ENCODE results near the gene RNF187.

The RNF187 gene

DNA sequence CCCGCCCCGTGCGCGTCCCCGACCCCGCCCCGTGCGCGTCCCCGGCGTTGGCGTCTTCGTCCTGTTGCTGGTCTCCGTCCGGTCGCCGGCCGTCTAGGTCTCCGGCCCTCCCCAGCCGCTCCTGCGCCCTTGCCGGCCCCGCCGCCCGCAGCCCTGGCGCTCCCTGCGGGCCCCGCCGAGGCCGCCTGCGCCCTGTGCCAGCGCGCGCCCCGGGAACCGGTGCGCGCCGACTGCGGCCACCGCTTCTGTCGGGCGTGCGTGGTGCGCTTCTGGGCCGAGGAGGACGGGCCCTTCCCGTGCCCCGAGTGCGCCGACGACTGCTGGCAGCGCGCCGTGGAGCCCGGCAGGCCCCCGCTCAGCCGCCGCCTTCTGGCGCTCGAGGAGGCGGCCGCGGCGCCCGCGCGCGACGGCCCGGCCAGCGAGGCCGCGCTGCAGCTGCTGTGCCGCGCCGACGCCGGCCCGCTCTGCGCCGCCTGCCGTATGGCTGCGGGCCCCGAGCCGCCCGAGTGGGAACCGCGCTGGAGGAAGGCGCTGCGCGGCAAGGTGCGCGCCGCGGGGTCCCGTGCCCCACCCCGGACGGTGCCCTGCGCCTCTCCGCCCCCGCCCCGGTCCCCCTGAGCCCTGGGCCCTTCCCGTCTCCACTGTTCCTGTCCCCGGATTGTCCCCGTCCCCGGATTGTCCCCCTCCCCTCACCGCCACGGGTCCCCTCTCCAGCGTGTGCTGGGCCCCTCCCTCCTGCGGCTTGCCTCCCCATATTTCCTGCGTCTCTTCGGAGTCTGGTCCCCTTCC is at the start of gene RNF187:
TSS of gene RNF187 (plus strand) at position 47 of the 789 bp plus-strand sequence.
- peak; percentile 86 for DNase-seq

- DNase-seq, result no peak
Observed at GRCh38 chr1:228437424-228437962, 49.7 kb upstream of the RNF187 start.

DNA sequence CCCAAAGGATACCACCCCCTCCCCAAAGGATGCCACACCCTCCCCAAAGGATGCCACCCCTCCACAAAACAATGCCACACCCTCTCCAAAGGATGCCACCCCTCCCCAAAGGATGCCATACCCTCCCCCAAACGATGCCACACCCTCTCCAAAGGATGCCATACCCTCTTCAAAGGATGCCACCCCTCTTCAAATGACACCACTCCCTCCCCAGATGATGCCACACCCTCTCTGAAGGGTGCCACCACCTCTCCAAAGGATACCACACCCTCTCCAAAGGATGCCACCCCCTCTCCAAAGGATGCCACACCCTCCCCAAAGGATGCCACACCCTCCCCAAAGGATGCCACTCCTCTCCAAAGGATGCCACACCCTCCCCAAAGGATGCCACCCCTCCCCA is 48.9 kb upstream of the RNF187 start:
- DNase-seq, result no peak

GRCh38 chr1:228440761-228441500 is 46.3 kb upstream of the RNF187 start:
- no peak for DNase-seq

- DNase-seq, result no peak
Observed at GRCh38 chr1:228443395-228443794, 43.8 kb upstream of the RNF187 start.

GRCh38 chr1:228445490-228445842 is 41.7 kb upstream of the RNF187 start:
- DNase-seq, result no peak

GRCh38 chr1:228445843-228446650 is 41.1 kb upstream of the RNF187 start:
- peak; percentile 34 for DNase-seq

GRCh38 chr1:228446852-228447251 is 40.3 kb upstream of the RNF187 start:
- no peak for DNase-seq

- DNase-seq, result no peak
Observed at GRCh38 chr1:228448372-228448771, 38.8 kb upstream of the RNF187 start.

DNA sequence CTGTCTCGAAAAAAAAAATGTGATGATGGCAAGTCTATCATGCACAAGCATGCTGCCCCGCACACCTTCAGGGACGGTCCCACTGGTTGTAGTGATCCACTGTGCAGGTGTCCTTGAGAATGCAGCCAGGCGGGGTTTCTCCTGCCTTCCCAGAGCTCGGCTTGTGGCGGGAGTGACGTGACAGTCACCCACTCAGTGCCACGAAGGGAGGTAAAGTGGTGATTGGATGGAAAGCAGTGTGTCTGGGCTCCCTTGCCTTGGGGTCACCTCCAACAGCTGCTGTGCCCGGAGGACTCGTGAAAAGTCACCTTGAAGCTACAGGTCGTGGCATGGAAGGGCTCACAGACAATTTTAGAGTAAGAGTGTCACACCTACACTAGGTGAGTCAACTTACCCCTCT is 37.0 kb upstream of the RNF187 start:
- no peak for DNase-seq

- no peak for DNase-seq
Observed at GRCh38 chr1:228452194-228453021, 34.8 kb upstream of the RNF187 start.

GRCh38 chr1:228453022-228453560 is 34.1 kb upstream of the RNF187 start:
- no peak for DNase-seq

GRCh38 chr1:228453614-228454013 is 33.6 kb upstream of the RNF187 start:
- no peak for DNase-seq

- DNase-seq, result no peak
Observed at GRCh38 chr1:228454238-228454637, 32.9 kb upstream of the RNF187 start.

DNA sequence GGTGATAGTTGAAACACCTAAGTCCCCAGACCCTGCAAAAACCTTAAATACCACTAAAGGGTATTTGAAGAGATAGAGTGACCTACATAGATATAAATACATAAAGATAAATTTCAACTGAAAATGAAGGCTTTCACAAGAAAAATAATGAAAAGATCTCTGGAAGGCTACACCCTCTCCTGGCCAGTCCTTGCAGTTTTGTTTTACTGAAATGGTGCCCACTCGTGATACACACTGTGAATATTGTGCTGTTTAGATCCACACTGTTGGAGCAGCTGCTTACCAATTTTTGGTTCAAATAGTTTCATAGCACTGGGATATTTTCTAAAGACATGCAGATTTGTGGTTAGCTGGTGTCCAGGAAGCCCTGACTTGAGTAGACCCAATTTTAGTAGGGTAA is 31.5 kb upstream of the RNF187 start:
- no peak for DNase-seq

GRCh38 chr1:228456252-228457016 is 30.7 kb upstream of the RNF187 start:
- no peak for DNase-seq

- DNase-seq, result no peak
Observed at GRCh38 chr1:228457017-228457395, 30.2 kb upstream of the RNF187 start.

GRCh38 chr1:228457396-228458176 is 29.6 kb upstream of the RNF187 start:
- peak; percentile 79 for DNase-seq

DNA sequence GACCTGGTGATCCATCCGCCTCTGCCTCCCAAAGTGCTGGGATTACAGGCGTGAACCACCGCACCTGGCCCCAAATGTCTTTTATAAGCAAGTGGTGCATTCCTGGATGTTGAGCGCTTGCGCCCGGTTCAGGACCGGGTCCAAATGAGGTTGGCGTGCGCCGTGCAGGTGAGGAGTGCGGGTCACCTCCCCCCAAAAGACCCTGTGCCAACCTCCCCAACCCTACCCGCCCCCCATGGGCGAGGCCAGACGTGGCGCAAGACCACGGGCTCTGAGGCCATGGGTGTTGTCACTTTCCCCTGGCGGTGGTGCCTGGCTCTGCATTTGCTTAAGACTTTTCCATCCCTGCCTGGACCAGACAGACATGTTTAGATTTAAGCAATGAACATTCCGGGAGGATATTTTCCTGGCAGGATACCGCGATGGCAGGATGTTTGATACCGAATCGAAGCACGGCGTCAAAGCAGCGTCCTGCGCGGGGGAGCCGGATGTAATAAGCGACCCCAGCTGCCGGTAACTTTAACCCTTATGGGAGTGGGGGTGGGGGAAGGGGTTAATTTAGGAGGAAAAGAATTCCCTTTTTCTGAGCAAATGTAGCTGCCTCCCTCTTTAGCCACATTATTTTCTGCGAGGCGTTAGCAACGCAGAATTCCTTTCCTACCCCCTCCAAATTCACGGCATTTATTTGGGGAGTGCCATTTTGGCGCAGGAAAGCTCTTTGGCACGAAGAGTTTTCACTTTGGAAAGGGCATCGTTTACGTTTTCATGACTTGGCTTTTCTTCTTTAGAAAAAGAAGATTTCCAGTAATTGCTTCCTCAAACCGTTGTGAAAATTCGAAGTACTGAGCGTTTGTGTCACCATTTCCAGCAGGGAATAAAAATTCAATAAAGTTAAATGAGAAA is 27.8 kb upstream of the RNF187 start:
- peak; percentile 52 for DNase-seq

All from stimulated activated CD4-positive, alpha-beta T cell treated with anti-CD3 and anti-CD28 coated beads, Interleukin-4, amount 100 ng/mL, for 1 hour (primary cell).